ENCODE measurements around the gene UPF3A.

UPF3A gene

DNA sequence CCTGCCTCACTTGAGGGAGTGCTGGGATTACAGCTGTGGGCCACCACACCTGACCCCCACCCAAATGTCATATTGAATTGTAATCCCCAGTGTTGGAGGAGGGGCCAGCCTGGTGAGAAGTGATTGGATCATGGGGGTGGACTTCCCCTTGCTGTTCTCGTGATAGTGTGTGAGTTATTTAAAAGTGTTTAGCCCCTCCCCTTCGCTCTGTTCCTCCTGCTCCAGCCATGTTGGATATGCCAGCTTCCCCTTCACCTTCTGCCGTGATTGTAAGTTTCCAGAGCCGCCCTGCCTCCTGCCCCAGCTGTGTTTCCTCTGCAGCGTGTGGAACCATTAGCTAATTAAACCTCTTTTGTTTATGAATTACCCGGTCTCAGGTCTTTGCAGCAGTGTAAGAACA lies 46.6 kb downstream of the UPF3A start (continued):
- TF ChIP-seq, protein P1, sequence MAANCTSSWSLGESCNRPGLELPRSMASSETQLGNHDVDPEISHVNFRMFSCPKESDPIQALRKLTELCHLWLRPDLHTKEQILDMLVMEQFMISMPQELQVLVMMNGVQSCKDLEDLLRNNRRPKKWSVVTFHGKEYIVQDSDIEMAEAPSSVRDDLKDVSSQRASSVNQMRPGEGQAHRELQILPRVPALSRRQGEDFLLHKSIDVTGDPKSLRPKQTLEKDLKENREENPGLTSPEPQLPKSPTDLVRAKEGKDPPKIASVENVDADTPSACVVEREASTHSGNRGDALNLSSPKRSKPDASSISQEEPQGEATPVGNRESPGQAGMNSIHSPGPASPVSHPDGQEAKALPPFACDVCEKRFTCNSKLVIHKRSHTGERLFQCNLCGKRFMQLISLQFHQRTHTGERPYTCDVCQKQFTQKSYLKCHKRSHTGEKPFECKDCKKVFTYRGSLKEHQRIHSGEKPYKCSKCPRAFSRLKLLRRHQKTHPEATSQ (tag by site-specific recombination; IDR thresholded peaks at IDR 0.05) = no peak

DNA sequence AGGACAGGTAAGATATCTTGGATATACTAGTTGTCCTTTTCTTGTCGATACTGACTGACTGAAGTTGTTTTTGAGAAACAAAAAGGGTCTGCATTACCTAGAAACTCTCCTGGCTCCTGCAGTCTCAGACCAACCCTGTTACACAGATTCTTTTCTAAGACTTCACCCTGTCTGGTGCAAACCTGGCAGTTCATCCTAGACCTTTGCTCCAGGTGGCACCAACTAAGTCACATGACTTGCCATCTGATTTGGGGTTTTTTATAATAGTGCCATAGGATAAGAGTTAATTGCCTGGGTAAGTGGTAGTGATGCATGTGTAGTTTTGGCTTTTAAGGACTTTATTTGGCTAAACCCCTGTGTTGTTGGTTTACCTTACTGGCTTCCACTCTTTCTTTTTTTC lies 47.2 kb downstream of the UPF3A start:
- peaks cover 3 to 31% of the 10 kb centered on the region in 2 experiments for H3K36me3 ChIP-seq (ENCODE audit: control insufficient read depth in 2 of 2, insufficient read depth in 1 of 2, low read length in 2 of 2)
- ChIA-PET POLR2A (no interaction called here), CTCF (no interaction called here)
- no peaks in the 10 kb centered on the region for H3K4me1 ChIP-seq (ENCODE audit: control insufficient read depth, insufficient read depth, low read length)
- no peaks in the 10 kb centered on the region for H3K9me3 ChIP-seq (ENCODE audit: control insufficient read depth, insufficient read depth, low read depth, low read length)
- no peak overlapping the region for H3K4me3 ChIP-seq (ENCODE audit: low read depth, low read length)
- TF ChIP-seq ZNF324 (tag by site-specific recombination; IDR thresholded peaks at IDR 0.05) (no peak), KLF1 (tag by site-specific recombination; IDR thresholded peaks at IDR 0.05) (no peak), GLI4 (tag by site-specific recombination; IDR thresholded peaks at IDR 0.05) (no peak), OSR2 (tag by site-specific recombination; IDR thresholded peaks at IDR 0.05) (no peak), ZBTB20 (tag by site-specific recombination; IDR thresholded peaks at IDR 0.05) (no peak), ZNF23 (tag by site-specific recombination; IDR thresholded peaks at IDR 0.05; ENCODE audit: borderline replicate concordance) (no peak), SCRT2 (tag by site-specific recombination; IDR thresholded peaks at IDR 0.05) (no peak)
- TF ChIP-seq, protein P2, sequence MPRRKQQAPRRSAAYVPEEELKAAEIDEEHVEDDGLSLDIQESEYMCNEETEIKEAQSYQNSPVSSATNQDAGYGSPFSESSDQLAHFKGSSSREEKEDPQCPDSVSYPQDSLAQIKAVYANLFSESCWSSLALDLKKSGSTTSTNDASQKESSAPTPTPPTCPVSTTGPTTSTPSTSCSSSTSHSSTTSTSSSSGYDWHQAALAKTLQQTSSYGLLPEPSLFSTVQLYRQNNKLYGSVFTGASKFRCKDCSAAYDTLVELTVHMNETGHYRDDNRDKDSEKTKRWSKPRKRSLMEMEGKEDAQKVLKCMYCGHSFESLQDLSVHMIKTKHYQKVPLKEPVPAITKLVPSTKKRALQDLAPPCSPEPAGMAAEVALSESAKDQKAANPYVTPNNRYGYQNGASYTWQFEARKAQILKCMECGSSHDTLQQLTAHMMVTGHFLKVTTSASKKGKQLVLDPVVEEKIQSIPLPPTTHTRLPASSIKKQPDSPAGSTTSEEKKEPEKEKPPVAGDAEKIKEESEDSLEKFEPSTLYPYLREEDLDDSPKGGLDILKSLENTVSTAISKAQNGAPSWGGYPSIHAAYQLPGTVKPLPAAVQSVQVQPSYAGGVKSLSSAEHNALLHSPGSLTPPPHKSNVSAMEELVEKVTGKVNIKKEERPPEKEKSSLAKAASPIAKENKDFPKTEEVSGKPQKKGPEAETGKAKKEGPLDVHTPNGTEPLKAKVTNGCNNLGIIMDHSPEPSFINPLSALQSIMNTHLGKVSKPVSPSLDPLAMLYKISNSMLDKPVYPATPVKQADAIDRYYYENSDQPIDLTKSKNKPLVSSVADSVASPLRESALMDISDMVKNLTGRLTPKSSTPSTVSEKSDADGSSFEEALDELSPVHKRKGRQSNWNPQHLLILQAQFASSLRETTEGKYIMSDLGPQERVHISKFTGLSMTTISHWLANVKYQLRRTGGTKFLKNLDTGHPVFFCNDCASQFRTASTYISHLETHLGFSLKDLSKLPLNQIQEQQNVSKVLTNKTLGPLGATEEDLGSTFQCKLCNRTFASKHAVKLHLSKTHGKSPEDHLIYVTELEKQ (tag by site-specific recombination; IDR thresholded peaks at IDR 0.05; ENCODE audit: borderline replicate concordance) = no peak
- TF ChIP-seq, protein P3, sequence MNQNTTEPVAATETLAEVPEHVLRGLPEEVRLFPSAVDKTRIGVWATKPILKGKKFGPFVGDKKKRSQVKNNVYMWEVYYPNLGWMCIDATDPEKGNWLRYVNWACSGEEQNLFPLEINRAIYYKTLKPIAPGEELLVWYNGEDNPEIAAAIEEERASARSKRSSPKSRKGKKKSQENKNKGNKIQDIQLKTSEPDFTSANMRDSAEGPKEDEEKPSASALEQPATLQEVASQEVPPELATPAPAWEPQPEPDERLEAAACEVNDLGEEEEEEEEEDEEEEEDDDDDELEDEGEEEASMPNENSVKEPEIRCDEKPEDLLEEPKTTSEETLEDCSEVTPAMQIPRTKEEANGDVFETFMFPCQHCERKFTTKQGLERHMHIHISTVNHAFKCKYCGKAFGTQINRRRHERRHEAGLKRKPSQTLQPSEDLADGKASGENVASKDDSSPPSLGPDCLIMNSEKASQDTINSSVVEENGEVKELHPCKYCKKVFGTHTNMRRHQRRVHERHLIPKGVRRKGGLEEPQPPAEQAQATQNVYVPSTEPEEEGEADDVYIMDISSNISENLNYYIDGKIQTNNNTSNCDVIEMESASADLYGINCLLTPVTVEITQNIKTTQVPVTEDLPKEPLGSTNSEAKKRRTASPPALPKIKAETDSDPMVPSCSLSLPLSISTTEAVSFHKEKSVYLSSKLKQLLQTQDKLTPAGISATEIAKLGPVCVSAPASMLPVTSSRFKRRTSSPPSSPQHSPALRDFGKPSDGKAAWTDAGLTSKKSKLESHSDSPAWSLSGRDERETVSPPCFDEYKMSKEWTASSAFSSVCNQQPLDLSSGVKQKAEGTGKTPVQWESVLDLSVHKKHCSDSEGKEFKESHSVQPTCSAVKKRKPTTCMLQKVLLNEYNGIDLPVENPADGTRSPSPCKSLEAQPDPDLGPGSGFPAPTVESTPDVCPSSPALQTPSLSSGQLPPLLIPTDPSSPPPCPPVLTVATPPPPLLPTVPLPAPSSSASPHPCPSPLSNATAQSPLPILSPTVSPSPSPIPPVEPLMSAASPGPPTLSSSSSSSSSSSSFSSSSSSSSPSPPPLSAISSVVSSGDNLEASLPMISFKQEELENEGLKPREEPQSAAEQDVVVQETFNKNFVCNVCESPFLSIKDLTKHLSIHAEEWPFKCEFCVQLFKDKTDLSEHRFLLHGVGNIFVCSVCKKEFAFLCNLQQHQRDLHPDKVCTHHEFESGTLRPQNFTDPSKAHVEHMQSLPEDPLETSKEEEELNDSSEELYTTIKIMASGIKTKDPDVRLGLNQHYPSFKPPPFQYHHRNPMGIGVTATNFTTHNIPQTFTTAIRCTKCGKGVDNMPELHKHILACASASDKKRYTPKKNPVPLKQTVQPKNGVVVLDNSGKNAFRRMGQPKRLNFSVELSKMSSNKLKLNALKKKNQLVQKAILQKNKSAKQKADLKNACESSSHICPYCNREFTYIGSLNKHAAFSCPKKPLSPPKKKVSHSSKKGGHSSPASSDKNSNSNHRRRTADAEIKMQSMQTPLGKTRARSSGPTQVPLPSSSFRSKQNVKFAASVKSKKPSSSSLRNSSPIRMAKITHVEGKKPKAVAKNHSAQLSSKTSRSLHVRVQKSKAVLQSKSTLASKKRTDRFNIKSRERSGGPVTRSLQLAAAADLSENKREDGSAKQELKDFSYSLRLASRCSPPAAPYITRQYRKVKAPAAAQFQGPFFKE (tag by site-specific recombination; IDR thresholded peaks at IDR 0.05; ENCODE audit: borderline replicate concordance) = no peak
- TF ChIP-seq, protein P4, sequence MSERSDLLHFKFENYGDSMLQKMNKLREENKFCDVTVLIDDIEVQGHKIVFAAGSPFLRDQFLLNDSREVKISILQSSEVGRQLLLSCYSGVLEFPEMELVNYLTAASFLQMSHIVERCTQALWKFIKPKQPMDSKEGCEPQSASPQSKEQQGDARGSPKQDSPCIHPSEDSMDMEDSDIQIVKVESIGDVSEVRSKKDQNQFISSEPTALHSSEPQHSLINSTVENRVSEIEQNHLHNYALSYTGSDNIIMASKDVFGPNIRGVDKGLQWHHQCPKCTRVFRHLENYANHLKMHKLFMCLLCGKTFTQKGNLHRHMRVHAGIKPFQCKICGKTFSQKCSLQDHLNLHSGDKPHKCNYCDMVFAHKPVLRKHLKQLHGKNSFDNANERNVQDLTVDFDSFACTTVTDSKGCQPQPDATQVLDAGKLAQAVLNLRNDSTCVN (tag by site-specific recombination; optimal IDR thresholded peaks at IDR 0.05) = no peak
- TF ChIP-seq, protein P5, sequence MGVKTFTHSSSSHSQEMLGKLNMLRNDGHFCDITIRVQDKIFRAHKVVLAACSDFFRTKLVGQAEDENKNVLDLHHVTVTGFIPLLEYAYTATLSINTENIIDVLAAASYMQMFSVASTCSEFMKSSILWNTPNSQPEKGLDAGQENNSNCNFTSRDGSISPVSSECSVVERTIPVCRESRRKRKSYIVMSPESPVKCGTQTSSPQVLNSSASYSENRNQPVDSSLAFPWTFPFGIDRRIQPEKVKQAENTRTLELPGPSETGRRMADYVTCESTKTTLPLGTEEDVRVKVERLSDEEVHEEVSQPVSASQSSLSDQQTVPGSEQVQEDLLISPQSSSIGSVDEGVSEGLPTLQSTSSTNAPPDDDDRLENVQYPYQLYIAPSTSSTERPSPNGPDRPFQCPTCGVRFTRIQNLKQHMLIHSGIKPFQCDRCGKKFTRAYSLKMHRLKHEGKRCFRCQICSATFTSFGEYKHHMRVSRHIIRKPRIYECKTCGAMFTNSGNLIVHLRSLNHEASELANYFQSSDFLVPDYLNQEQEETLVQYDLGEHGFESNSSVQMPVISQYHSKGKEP (tag by site-specific recombination; IDR thresholded peaks at IDR 0.05) = no peak
- TF ChIP-seq, protein P6, sequence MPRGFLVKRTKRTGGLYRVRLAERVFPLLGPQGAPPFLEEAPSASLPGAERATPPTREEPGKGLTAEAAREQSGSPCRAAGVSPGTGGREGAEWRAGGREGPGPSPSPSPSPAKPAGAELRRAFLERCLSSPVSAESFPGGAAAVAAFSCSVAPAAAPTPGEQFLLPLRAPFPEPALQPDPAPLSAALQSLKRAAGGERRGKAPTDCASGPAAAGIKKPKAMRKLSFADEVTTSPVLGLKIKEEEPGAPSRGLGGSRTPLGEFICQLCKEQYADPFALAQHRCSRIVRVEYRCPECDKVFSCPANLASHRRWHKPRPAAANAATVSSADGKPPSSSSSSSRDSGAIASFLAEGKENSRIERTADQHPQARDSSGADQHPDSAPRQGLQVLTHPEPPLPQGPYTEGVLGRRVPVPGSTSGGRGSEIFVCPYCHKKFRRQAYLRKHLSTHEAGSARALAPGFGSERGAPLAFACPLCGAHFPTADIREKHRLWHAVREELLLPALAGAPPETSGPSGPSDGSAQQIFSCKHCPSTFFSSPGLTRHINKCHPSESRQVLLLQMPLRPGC (tag by site-specific recombination; IDR thresholded peaks at IDR 0.05) = no peak
- TF ChIP-seq, protein P7, sequence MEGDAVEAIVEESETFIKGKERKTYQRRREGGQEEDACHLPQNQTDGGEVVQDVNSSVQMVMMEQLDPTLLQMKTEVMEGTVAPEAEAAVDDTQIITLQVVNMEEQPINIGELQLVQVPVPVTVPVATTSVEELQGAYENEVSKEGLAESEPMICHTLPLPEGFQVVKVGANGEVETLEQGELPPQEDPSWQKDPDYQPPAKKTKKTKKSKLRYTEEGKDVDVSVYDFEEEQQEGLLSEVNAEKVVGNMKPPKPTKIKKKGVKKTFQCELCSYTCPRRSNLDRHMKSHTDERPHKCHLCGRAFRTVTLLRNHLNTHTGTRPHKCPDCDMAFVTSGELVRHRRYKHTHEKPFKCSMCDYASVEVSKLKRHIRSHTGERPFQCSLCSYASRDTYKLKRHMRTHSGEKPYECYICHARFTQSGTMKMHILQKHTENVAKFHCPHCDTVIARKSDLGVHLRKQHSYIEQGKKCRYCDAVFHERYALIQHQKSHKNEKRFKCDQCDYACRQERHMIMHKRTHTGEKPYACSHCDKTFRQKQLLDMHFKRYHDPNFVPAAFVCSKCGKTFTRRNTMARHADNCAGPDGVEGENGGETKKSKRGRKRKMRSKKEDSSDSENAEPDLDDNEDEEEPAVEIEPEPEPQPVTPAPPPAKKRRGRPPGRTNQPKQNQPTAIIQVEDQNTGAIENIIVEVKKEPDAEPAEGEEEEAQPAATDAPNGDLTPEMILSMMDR (tag by site-specific recombination; IDR thresholded peaks at IDR 0.05) = no peak
- no peak overlapping the region for H3K27ac ChIP-seq (ENCODE audit: extremely low read depth, low read depth, low read length)
